Measurements from ENCODE around the gene TRAPPC5. TPM values are rescaled to one million over a fixed set of nuclear protein-coding genes. Genes with fewer than 3 reads are reported as not detected.

TRAPPC5 gene
- total and polyA plus RNA-seq, 4 experiments from 2014 or later = 60.7 to 153 (median 103) TPM

DNA sequence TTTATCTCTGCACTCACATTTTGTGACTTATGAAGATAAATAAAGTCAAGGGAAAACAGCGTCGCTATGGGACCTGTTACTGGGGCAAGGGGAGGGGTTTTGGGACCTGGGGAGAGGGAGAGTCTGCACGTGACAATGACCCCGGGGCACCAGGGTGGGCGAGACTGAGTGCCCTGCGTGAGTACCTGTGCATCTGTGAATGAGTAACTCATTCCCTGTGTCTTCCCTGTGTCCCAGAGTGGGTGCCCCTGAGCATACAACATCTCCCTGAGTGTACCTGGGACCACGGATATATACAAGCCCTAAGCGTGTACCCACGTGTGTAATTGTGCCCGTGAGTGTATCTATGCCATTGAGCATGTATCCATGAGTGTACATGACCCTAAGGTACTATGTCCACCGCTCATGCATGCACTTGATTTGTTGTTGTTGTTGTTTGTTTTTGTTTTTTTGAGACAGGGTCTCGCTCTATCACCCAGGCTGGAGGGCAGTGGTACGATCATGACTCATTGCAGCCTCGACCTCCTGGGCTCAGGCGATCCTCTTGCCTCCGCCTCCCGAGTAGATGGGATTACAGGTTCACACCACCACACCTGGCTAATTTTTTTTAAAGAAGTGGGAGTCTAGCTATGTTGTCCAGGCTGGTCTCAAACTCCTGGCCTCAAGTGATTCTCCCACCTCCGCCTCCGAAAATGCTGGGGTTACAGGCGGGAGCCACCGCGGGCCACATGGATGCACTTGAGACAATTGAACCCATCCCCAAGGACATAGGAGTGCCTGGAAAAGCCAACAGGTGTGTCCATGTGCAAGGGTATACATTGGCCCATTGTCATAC, 645 bp upstream of the TRAPPC5 start:
- peaks cover 42% of the 10 kb centered on the region for H3K4me1 ChIP-seq (ENCODE audit: insufficient read depth, low read length)
- no peaks in the 10 kb centered on the region for H3K9me3 ChIP-seq (ENCODE audit: control insufficient read depth in 1 of 2, low read length in 2 of 2)
- POLR2A ChIA-PET (ENCODE audit: partially characterized antibody) = interaction anchor here (1.0 to 2.2 kb wide), 15 partner anchors 9 to 224 kb away, joined by 3 to 29 read pairs (median 5); partner anchors contain the start of genes MAP2K7, PET100, RETN and XAB2
- CTCF ChIA-PET (ENCODE audit: partially characterized antibody) = interaction anchor here (0.8 to 3.0 kb wide), 22 partner anchors 11 to 578 kb away, joined by 3 to 67 read pairs (median 8); partner anchors contain the start of genes RETN and STXBP2
- DNase-seq = no peak
- Mint-ChIP-seq H3K4me1 (peaks cover 21 to 56% (median 37%) of the 10 kb centered on the region in 4 donors), H3K4me3 (peak overlapping the region; percentile 65 to 93 (median 80)), H3K27me3 (peaks cover 12 to 22% of the 10 kb centered on the region in 2 donors), H3K27ac (peak overlapping the region; percentile 21 to 90 (median 84)), H3K36me3 (peaks cover 5 to 16% of the 10 kb centered on the region in 2 donors), H3K9me3 (peaks cover 0 to 2% (median 0%) of the 10 kb centered on the region in 8 donors)
- H3K4me3 ChIP-seq (ENCODE audit: low read length in 2 of 2) = peak overlapping the region in 1 of 2 donors; percentile 88
- intact Hi-C loops (cut with micrococcal nuclease) = loop anchor here (1.0 to 2.0 kb wide), 6 partner anchors 25 to 578 kb away; partner anchors contain the start of genes PET100, STXBP2 and XAB2
- peaks cover 6% of the 10 kb centered on the region for H3K27me3 ChIP-seq (ENCODE audit: insufficient read depth, low read length)
- peak overlapping the region; percentile 82 for H3K27ac ChIP-seq (ENCODE audit: low read depth, low read length)
- H3K36me3 ChIP-seq (ENCODE audit: insufficient read depth, low read length) = peaks cover 6% of the 10 kb centered on the region

DNA sequence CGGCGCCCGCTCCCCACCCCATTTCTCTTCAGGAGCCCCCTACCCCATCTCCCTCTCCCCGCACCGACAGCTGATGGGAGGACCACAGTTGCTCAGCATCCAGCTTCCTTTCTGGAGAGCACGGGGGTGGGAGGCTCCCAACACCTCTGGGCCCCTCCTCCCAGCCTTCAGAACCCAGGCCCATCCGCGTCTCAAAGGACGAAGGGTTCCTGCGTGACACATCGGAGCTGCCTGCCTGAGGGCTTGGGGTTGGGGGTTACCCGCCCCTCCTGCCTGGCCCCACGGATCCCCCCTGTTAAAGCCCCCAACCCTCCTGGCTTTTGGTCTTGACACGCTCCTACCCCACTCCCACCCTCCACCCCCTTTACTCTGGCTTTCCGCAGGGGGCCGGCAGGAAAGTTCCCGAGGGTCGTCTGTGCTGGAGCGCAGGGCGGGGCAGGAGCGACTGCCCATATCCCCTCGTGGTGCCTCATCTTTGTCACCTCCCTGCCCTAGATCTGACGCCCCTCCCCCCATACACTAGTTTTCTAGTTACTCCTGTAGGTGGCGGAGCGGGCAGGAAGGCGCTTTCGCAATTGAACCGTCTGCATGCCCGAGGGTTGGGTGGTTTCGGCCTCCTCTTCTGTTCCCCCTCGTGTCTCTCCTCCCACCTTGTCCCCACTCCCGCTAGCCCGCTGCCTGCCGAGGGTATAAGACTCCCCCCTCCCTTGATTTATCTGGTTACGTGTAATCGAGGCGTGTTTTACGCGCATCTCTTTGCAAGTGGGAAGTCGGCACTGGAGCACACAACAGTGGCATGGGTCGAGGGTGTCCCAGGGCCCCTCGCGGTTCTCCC, 924 bp downstream of the TRAPPC5 start:
- ChIA-PET POLR2A (ENCODE audit: partially characterized antibody) (interaction anchor here (0.7 to 2.2 kb wide), 20 partner anchors 11 to 582 kb away, joined by 3 to 29 read pairs (median 4); partner anchors contain the start of genes MAP2K7, PET100, RETN and XAB2), CTCF (ENCODE audit: partially characterized antibody) (interaction anchor here (0.6 to 3.0 kb wide), 33 partner anchors 10 to 579 kb away, joined by 3 to 67 read pairs (median 5); partner anchors contain the start of genes PET100, RETN, STXBP2 and XAB2)
- H3K4me1 ChIP-seq (ENCODE audit: insufficient read depth, low read length) = peaks cover 37% of the 10 kb centered on the region
- H3K9me3 Mint-ChIP-seq = peaks cover 0 to 2% (median 0%) of the 10 kb centered on the region in 8 donors
- peak overlapping the region; percentile 82 for H3K27ac ChIP-seq (ENCODE audit: low read depth, low read length)
- peak; percentile 81 to 91 (median 83) for DNase-seq
- peaks cover 18 to 50% (median 33%) of the 10 kb centered on the region in 4 donors for H3K4me1 Mint-ChIP-seq
- intact Hi-C loops (cut with micrococcal nuclease) = loop anchor here (2.0 kb wide), 2 partner anchors 23 to 53 kb away; partner anchors contain the start of genes PET100 and XAB2
- no peaks in the 10 kb centered on the region for H3K9me3 ChIP-seq (ENCODE audit: control insufficient read depth in 1 of 2, low read length in 2 of 2)
- peak overlapping the region; percentile 91 to 96 (median 95) for H3K27ac Mint-ChIP-seq
- H3K27me3 ChIP-seq (ENCODE audit: insufficient read depth, low read length) = peaks cover 4% of the 10 kb centered on the region
- H3K36me3 Mint-ChIP-seq = peaks cover 9 to 20% of the 10 kb centered on the region in 2 donors
- peaks cover 6% of the 10 kb centered on the region for H3K36me3 ChIP-seq (ENCODE audit: insufficient read depth, low read length)
- peak overlapping the region; percentile 73 to 88 for H3K4me3 ChIP-seq (ENCODE audit: low read length in 2 of 2)
- H3K4me3 Mint-ChIP-seq = peak overlapping the region; percentile 86 to 96 (median 92)
- H3K27me3 Mint-ChIP-seq = peaks cover 5 to 17% of the 10 kb centered on the region in 2 donors

DNA sequence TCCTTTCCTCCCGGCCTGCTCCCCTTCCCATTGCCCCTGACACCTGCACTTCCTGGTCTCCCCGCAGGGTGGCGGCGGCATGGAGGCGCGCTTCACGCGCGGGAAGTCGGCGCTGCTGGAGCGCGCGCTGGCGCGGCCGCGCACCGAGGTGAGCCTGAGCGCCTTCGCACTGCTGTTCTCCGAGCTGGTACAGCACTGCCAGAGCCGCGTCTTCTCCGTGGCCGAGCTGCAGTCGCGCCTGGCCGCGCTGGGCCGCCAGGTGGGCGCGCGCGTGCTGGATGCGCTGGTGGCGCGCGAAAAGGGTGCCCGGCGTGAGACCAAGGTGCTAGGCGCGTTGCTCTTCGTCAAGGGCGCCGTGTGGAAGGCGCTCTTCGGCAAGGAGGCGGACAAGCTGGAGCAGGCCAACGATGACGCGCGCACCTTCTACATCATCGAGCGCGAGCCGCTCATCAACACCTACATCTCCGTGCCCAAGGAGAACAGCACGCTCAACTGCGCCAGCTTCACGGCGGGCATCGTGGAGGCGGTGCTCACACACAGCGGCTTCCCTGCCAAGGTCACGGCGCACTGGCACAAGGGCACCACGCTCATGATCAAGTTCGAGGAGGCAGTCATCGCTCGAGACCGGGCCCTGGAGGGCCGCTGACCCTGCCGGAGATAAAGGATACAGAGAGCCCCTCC, 1.7 kb downstream of the TRAPPC5 start:
- no peaks in the 10 kb centered on the region for H3K9me3 Mint-ChIP-seq
- H3K36me3 ChIP-seq (ENCODE audit: insufficient read depth, low read length) = peaks cover 6% of the 10 kb centered on the region
- ChIA-PET CTCF (ENCODE audit: partially characterized antibody) (interaction anchor here (0.7 to 3.0 kb wide), 2 partner anchors 114 to 117 kb away, joined by 6 to 21 read pairs; no protein-coding TSS in a partner anchor), POLR2A (ENCODE audit: partially characterized antibody) (interaction anchor here (2.0 to 2.1 kb wide), 2 partner anchors 52 to 117 kb away, joined by 10 to 14 read pairs; partner anchors contain the start of genes PET100 and XAB2)
- H3K4me1 Mint-ChIP-seq = peaks cover 12 to 43% (median 27%) of the 10 kb centered on the region in 4 donors
- peaks cover 4 to 12% of the 10 kb centered on the region in 2 donors for H3K27me3 Mint-ChIP-seq
- no peaks in the 10 kb centered on the region for H3K27me3 ChIP-seq (ENCODE audit: insufficient read depth, low read length)
- intact Hi-C loops (cut with micrococcal nuclease) = no loop called here
- peak overlapping the region in 3 of 7 donors; percentile 24 to 96 (median 95) for H3K27ac Mint-ChIP-seq
- no peaks in the 10 kb centered on the region for H3K9me3 ChIP-seq (ENCODE audit: control insufficient read depth in 1 of 2, low read length in 2 of 2)
- H3K4me1 ChIP-seq (ENCODE audit: insufficient read depth, low read length) = peaks cover 29% of the 10 kb centered on the region
- DNase-seq = no peak
- H3K27ac ChIP-seq (ENCODE audit: low read depth, low read length) = peak overlapping the region; percentile 82
- peak overlapping the region in 1 of 2 donors; percentile 88 for H3K4me3 ChIP-seq (ENCODE audit: low read length in 2 of 2)
- peaks cover 9 to 20% of the 10 kb centered on the region in 2 donors for H3K36me3 Mint-ChIP-seq
- peak overlapping the region in 4 of 8 donors; percentile 88 to 96 (median 92) for H3K4me3 Mint-ChIP-seq

- Histone ChIP-seq H3K27ac (ENCODE audit: low read depth, low read length) (no peak overlapping the region), H3K9me3 (ENCODE audit: control insufficient read depth in 1 of 2, low read length in 2 of 2) (no peaks in the 10 kb centered on the region), H3K27me3 (ENCODE audit: insufficient read depth, low read length) (no peaks in the 10 kb centered on the region), H3K36me3 (ENCODE audit: insufficient read depth, low read length) (peaks cover 6% of the 10 kb centered on the region), H3K4me1 (ENCODE audit: insufficient read depth, low read length) (peaks cover 11% of the 10 kb centered on the region), H3K4me3 (ENCODE audit: low read length in 2 of 2) (no peak overlapping the region)
- ChIA-PET CTCF (ENCODE audit: partially characterized antibody) (interaction anchor here (0.9 to 1.3 kb wide), 2 partner anchors 17 to 113 kb away, joined by 3 to 4 read pairs; no protein-coding TSS in a partner anchor), POLR2A (ENCODE audit: partially characterized antibody) (no interaction called here)
- Mint-ChIP-seq H3K36me3 (peaks cover 9 to 20% of the 10 kb centered on the region in 2 donors), H3K9me3 (no peaks in the 10 kb centered on the region), H3K27ac (peak overlapping the region in 4 of 7 donors; percentile 42 to 70 (median 54)), H3K27me3 (no peaks in the 10 kb centered on the region), H3K4me3 (peak overlapping the region in 2 of 8 donors; percentile 32 to 57), H3K4me1 (peaks cover 5 to 17% (median 10%) of the 10 kb centered on the region in 4 donors)
- no peak for DNase-seq
- intact Hi-C loops (cut with micrococcal nuclease) = no loop called here
Observed at GRCh38 chr19:7685546-7686445, 5.2 kb downstream of the TRAPPC5 start.

GRCh38 chr19:7687177-7687576, 6.5 kb downstream of the TRAPPC5 start:
- Histone ChIP-seq H3K27ac (ENCODE audit: low read depth, low read length) (no peak overlapping the region), H3K36me3 (ENCODE audit: insufficient read depth, low read length) (peaks cover 6% of the 10 kb centered on the region), H3K4me3 (ENCODE audit: low read length in 2 of 2) (no peak overlapping the region), H3K27me3 (ENCODE audit: insufficient read depth, low read length) (no peaks in the 10 kb centered on the region), H3K4me1 (ENCODE audit: insufficient read depth, low read length) (peaks cover under 1% of the 10 kb centered on the region), H3K9me3 (ENCODE audit: control insufficient read depth in 1 of 2, low read length in 2 of 2) (no peaks in the 10 kb centered on the region)
- Mint-ChIP-seq H3K9me3 (no peaks in the 10 kb centered on the region), H3K4me3 (no peak overlapping the region), H3K27ac (peak overlapping the region in 1 of 7 donors; percentile 8), H3K36me3 (peaks cover 9 to 13% of the 10 kb centered on the region in 2 donors), H3K27me3 (no peaks in the 10 kb centered on the region), H3K4me1 (peaks cover 1 to 10% (median 4%) of the 10 kb centered on the region in 4 donors)
- POLR2A ChIA-PET (ENCODE audit: partially characterized antibody) = no interaction called here
- intact Hi-C loops (cut with micrococcal nuclease) = no loop called here
- DNase-seq = no peak
- CTCF ChIA-PET (ENCODE audit: partially characterized antibody) = interaction anchor here (1.3 kb wide), 1 partner anchor 112 kb away, joined by 4 read pairs; no protein-coding TSS in a partner anchor

All from CD4-positive, alpha-beta memory T cell (primary cell).